Upper lobe of left lung (tissue), 4 donors: Measurements from ENCODE around the gene MIA2.

ENCODE experiments used
- CTCF ChIP-seq, 6 experiments: fragments of 450-650 bp in 4 of 6; fragments of 200-600 bp in 2 of 6; sonication (generic) in 2 of 6; IDR thresholded peaks; one replicate each; pipeline ENCODE4 v1.5.1; 2016 to 2019; ENCODE audit warnings: antibody characterized with exemption in 6 of 6
- POLR2AphosphoS5 ChIP-seq, 2 donors: sonication (generic); formaldehyde crosslinking; IDR thresholded peaks; one replicate each; pipeline ENCODE4 v1.5.1; 2017; ENCODE audit warnings: antibody characterized with exemption in 2 of 2

- TF ChIP-seq CTCF (IDR thresholded peaks at IDR 0.05) (no peak), POLR2AphosphoS5 (IDR thresholded peaks at IDR 0.05) (no peak)
Measured at GRCh38 chr14:39376667-39377403, 143.1 kb downstream of the MIA2 start.
